Measurements from ENCODE around the gene C19orf38. TPM values are rescaled to one million over a fixed set of nuclear protein-coding genes. Genes with fewer than 3 reads are reported as not detected.
A peak's percentile ranks its signal among the peaks of the same experiment; 100 is the strongest.

C19orf38 gene
- polyA plus RNA-seq, 3 donors: 1.3 to 2.5 (median 2.0) TPM

GRCh38 chr19:10889880-10890279, 41.7 kb downstream of the C19orf38 start:
- DNase-seq (ENCODE audit: extremely low read depth in 1 of 11, low read depth in 9 of 11, low spot score in 4 of 11): no peak

GRCh38 chr19:10891405-10892086, 43.3 kb downstream of the C19orf38 start:
- peak in 5 of 11 donors; percentile 64 to 77 (median 71) for DNase-seq (ENCODE audit: extremely low read depth in 1 of 11, low read depth in 9 of 11, low spot score in 4 of 11)

- DNase-seq (ENCODE audit: extremely low read depth in 1 of 11, low read depth in 9 of 11, low spot score in 4 of 11): no peak
Measured at GRCh38 chr19:10892256-10892655, 44.0 kb downstream of the C19orf38 start.

DNA sequence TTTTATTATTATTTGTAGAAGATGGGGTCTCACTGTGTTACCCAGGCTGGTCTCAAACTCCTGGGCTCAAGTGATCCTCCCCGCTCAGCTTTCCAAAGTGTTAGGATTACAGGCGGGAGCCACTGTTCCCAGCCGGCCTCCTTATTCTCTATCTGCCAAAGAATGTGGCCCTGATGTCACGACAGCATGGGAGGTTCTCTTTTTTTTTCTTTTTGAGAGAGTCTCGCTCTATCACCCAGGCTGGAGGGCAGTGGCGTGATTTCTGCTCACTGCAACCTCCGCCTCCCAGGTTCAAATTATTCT, 46.6 kb downstream of the C19orf38 start:
- no peak for DNase-seq (ENCODE audit: extremely low read depth in 1 of 11, low read depth in 9 of 11, low spot score in 4 of 11)

DNA sequence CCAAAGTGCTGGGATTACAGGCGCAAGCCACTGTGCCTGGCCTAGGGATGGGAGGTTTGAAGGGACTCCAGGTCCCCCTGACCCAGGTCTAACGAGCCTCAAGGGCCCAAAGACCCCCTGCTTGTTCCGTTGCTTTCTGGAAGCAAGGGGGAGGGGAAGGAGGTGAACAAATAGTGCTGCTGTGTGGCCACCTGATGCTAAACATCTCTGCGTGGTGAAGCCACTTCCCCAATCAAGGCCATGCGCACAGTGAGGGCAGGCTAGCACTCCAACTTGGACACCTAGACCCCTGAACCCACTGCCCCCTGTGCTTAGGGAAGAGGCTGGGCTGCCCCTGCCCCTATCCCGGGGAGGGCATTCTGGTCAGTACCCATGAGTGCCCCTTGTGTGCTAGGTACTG, 47.1 kb downstream of the C19orf38 start:
- no peak for DNase-seq (ENCODE audit: extremely low read depth in 1 of 11, low read depth in 9 of 11, low spot score in 4 of 11)

- DNase-seq (ENCODE audit: extremely low read depth in 1 of 11, low read depth in 9 of 11, low spot score in 4 of 11): no peak
Measured at GRCh38 chr19:10895920-10896319, 47.7 kb downstream of the C19orf38 start.

DNA sequence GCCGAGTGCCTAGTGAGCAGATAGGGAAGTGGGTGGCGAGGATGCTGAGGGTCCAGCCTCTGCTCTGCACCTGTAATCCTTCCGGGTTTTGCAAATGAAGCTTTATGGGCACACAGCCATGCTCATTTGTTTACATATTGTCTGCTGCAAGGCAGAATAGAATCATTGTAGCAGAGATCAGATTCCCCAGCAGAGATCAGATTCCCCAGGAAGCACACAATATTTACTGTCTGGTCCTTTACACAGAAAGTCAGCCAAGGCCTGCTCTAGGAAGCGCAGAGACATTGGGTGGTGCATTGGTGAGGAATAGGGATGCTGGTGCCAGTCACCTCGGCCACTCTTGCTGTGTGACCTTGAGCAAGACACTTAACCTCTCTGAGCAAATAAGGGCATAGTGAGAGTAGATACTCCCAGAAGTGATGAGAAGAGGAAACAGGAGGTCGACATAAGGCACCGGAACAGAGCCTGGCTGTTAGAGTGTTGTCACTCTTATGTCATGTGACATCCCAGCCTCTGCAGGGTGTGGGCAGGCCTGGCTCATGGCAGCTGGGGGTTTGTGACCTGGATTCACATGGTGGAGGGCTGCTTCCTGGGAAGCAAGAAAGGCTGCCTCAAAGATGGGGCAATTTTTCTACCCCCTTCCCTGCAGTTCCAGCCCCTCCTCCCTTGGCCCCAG, 48.8 kb downstream of the C19orf38 start:
- DNase-seq (ENCODE audit: extremely low read depth in 1 of 11, low read depth in 9 of 11, low spot score in 4 of 11): no peak

GRCh38 chr19:10898633-10899032, 50.4 kb downstream of the C19orf38 start:
- DNase-seq (ENCODE audit: extremely low read depth in 1 of 11, low read depth in 9 of 11, low spot score in 4 of 11): no peak

GRCh38 chr19:10899151-10899653, 51.0 kb downstream of the C19orf38 start:
- DNase-seq (ENCODE audit: extremely low read depth in 1 of 11, low read depth in 9 of 11, low spot score in 4 of 11): no peak

DNA sequence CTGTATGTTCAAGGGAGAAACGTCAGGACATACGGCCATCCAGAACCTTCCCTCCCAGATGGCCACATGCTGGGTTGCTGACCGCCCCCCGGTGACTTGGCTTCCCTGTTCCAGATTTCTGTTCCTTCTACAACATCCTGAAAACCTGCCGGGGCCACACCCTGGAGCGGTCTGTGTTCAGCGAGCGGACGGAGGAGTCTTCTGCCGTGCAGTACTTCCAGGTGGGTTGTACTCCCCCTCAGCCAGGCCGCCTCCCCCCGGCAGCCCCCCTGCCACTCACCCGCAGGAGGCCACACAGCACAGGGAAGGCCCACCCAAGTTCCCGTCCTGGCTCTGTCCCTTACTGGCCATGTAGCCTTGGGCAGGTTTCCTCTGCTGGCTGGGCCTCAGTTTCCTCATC, 59.7 kb downstream of the C19orf38 start:
- DNase-seq (ENCODE audit: extremely low read depth in 1 of 11, low read depth in 9 of 11, low spot score in 4 of 11): no peak

- DNase-seq (ENCODE audit: extremely low read depth in 1 of 11, low read depth in 9 of 11, low spot score in 4 of 11): no peak
Measured at GRCh38 chr19:10908380-10908960, 60.3 kb downstream of the C19orf38 start.

GRCh38 chr19:10911579-10912363, 63.6 kb downstream of the C19orf38 start:
- no peak for DNase-seq (ENCODE audit: extremely low read depth in 1 of 11, low read depth in 9 of 11, low spot score in 4 of 11)

DNA sequence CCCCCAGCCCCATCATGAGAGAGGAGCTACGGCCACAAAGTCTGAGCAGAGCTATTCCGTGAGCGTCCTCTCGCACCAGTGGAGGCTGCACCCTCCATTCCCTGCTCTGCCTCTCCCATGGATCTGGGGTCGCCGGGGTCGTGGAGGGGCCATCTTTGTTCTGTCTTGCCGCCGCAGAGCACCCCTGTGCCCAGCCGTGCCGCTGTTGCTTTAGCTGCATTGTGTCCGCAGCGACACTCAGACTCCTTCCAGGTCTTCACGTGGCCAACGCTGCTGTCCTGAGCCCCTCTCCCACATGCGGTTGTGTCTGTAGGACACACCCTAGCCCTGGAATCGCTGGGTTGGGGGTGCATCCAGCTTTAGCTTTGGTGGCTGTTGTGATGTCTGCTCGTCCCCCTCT, 64.4 kb downstream of the C19orf38 start:
- no peak for DNase-seq (ENCODE audit: extremely low read depth in 1 of 11, low read depth in 9 of 11, low spot score in 4 of 11)

DNA sequence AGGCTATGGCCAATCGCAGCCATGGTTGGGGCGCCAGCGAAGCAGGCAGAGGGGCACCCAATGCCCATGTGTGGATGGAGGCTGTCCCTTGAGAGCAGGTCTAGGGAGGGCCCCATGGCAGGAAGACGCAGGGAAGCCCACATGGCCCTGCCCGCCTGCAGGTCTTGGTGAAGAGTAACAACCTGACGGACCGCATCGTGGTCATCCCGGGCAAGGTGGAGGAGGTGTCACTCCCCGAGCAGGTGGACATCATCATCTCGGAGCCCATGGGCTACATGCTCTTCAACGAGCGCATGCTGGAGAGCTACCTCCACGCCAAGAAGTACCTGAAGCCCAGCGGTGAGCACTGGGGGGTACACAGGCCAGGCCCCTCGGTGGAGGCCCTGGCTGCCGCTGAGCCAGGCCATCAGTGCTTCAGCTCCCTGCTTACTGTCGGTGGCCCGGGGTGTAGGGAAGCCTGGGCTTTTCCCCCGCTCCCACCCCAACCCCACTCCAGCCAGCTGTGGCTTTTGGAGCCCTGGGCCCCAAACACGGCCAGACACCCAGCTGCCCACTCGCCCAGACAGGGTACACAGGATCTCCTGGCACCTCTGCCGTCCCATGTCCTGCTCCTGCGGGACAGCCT, 65.6 kb downstream of the C19orf38 start:
- DNase-seq (ENCODE audit: extremely low read depth in 1 of 11, low read depth in 9 of 11, low spot score in 4 of 11): no peak

DNA sequence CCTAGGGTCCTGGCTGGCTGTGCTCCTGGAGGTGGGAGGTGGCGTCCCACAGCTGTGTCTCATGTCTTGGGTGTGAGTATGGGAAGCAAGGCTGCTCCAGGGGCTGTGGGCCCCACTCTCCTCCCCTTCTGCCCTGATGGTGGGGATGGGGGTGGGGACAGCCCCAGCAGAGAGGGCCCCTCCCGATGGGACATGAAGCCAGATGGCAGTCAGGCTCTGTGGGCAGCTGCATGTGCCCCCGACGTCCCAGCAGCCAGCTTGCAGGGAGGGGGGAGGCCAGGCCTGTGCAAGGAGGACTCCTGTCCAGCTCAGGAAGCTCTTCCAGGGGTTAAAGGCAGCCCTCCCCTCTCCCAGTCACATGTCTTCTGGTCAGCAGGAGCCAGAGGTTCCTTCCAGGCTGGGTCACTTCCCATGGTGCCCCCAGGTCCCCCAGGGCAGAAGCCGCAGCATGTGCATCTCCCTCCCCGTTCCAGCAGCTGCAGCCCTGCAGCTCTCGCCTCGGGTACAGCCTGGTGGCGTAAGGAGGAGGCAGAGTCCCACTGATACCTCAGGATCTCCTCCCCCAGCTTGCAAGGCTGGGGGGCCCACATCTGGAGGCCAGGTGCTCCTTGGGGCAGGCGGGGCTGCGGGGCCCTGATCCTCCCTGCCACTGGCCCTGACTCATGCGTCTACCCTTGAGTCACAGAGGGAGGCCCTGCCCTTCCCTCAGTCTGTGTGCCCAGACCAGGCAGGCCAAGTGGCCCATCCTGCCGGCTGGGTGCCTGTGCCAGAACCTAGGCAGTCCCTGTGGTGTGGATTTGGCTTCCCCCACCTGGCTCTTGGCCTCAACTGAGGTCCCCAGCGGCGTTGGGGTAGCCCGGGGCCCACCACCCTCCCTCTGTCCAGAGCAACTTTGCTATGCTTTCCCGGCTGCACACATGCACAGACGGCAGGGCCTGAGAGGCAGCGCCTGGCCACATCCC, 67.2 kb downstream of the C19orf38 start:
- no peak for DNase-seq (ENCODE audit: extremely low read depth in 1 of 11, low read depth in 9 of 11, low spot score in 4 of 11)

DNA sequence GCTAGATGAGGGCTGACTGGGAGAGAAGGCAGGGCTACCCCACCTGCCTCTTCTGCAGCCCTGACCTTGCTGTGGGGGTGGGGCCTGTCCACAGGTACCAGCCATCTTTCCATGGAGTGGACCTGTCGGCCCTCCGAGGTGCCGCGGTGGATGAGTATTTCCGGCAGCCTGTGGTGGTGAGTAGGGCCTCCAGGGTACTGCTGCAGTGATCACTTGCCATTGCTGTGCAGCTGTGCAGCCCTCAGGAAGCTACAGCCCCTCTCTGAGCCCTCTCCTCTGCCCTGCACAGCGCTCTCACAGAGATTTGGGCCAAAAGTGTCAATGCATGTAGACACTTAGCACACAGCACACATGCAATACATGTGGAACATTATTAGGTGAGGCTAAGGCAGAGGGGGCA, 68.4 kb downstream of the C19orf38 start:
- no peak for DNase-seq (ENCODE audit: extremely low read depth in 1 of 11, low read depth in 9 of 11, low spot score in 4 of 11)

GRCh38 chr19:10918359-10918758, 70.1 kb downstream of the C19orf38 start:
- DNase-seq (ENCODE audit: extremely low read depth in 1 of 11, low read depth in 9 of 11, low spot score in 4 of 11): no peak

Measured in renal cortex interstitium (tissue), 11 donors.